ENCODE results near the gene TTLL3.

Gene TTLL3

DNA sequence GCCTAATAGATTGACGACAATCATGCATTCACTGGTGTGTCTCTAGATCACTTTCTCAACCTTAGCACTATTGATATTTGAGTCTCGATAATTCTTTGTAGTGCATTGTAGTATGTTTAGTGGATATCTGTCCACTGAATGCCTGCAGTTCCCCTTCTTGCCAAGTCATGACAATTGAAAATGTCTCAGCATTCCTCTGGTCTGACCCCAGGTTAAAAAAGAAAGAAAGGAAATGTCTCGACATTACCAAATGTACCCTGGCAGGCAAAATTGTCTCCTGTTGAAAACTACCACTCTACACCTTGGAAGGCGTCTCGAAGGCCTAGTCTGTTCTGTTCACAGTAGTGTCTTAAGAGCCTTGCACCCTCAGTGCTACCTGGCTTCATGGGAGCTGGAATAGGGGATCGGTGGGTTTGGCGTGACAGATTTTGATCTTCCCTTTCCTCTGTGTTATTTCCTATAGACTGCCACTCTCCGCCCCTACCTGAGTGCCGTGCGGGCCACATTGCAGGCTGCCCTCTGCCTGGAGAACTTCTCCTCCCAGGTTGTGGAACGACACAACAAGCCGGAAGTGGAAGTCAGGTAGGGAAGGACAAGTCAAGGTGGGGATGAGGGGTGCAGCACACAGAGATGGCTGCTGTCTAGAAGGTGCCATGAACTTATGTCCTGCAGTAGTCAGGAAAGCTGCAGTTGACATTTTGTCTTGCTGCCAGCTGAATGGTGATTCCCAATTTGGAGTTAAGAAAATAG is 12.7 kb upstream of the TTLL3 start:
- Histone ChIP-seq H3K4me3 (ENCODE audit: insufficient read length, low read depth) (no peak overlapping the region), H3K9ac (ENCODE audit: insufficient read length, low read depth) (no peak overlapping the region), H3K36me3 (ENCODE audit: insufficient read depth, insufficient read length, low read length) (peaks cover 69% of the 10 kb centered on the region), H3K9me3 (ENCODE audit: insufficient read depth, low read length) (no peaks in the 10 kb centered on the region), H3K27me3 (ENCODE audit: insufficient read depth, insufficient read length) (no peaks in the 10 kb centered on the region), H3K4me1 (ENCODE audit: insufficient read depth, insufficient read length) (no peaks in the 10 kb centered on the region)
- DNase-seq (ENCODE audit: low read depth, low spot score) = no peak
- TF ChIP-seq SUZ12 (IDR thresholded peaks at IDR 0.05; ENCODE audit: extremely low read depth, insufficient read depth, insufficient read length) = no peak
- no peak for TF ChIP-seq YY1 (IDR thresholded peaks at IDR 0.05; ENCODE audit: insufficient read depth, insufficient read length)
- TF ChIP-seq ZNF274 (IDR thresholded peaks at IDR 0.05; ENCODE audit: low read depth, low read length) = no peak

- Histone ChIP-seq H3K4me3 (ENCODE audit: insufficient read length, low read depth) (no peak overlapping the region), H3K36me3 (ENCODE audit: insufficient read depth, insufficient read length, low read length) (peaks cover 90% of the 10 kb centered on the region), H3K4me1 (ENCODE audit: insufficient read depth, insufficient read length) (no peaks in the 10 kb centered on the region), H3K9me3 (ENCODE audit: insufficient read depth, low read length) (no peaks in the 10 kb centered on the region), H3K27me3 (ENCODE audit: insufficient read depth, insufficient read length) (no peaks in the 10 kb centered on the region), H3K9ac (ENCODE audit: insufficient read length, low read depth) (no peak overlapping the region)
- TF ChIP-seq ZNF274 (IDR thresholded peaks at IDR 0.05; ENCODE audit: low read depth, low read length) = no peak
- no peak for DNase-seq (ENCODE audit: low read depth, low spot score)
Measured at GRCh38 chr3:9800529-9800928, 9.5 kb upstream of the TTLL3 start.

DNA sequence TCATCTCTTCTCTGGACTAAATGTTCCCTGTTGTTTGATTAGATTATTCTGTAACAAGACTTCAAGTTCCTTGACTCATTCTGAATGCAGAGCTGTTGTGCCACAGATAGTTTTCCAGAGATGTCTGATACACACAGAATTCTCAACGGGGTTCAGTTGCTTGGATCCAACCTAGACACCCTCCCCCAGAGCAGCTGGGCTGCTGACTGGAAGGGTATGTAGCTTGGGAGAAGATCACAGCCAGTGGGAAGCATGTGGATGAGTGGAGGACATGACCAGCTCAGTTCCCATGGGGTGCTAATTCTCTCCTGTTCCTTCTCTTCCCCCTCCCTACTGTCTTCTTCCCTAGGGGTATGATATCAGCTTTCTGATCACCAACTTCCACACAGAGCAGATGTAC is 6.6 kb upstream of the TTLL3 start:
- H3K36me3 ChIP-seq (ENCODE audit: insufficient read depth, insufficient read length, low read length) = peaks cover 83% of the 10 kb centered on the region
- DNase-seq (ENCODE audit: low read depth, low spot score) = no peak

GRCh38 chr3:9804996-9805395 is 5.1 kb upstream of the TTLL3 start:
- Histone ChIP-seq H3K27me3 (ENCODE audit: insufficient read depth, insufficient read length) (no peaks in the 10 kb centered on the region), H3K4me1 (ENCODE audit: insufficient read depth, insufficient read length) (peaks cover 6% of the 10 kb centered on the region), H3K4me3 (ENCODE audit: insufficient read length, low read depth) (no peak overlapping the region), H3K9me3 (ENCODE audit: insufficient read depth, low read length) (no peaks in the 10 kb centered on the region), H3K9ac (ENCODE audit: insufficient read length, low read depth) (no peak overlapping the region), H3K36me3 (ENCODE audit: insufficient read depth, insufficient read length, low read length) (peaks cover 68% of the 10 kb centered on the region)
- DNase-seq (ENCODE audit: low read depth, low spot score) = no peak
- TF ChIP-seq ZNF274 (IDR thresholded peaks at IDR 0.05; ENCODE audit: low read depth, low read length) = no peak
- TF ChIP-seq YY1 (IDR thresholded peaks at IDR 0.05; ENCODE audit: insufficient read depth, insufficient read length) = no peak
- TF ChIP-seq SUZ12 (IDR thresholded peaks at IDR 0.05; ENCODE audit: extremely low read depth, insufficient read depth, insufficient read length) = no peak

More for the DNA sequence above, 6.6 kb upstream of the TTLL3 start:
- TF ChIP-seq ZNF274 (IDR thresholded peaks at IDR 0.05; ENCODE audit: low read depth, low read length) (no peak), YY1 (IDR thresholded peaks at IDR 0.05; ENCODE audit: insufficient read depth, insufficient read length) (no peak), SUZ12 (IDR thresholded peaks at IDR 0.05; ENCODE audit: extremely low read depth, insufficient read depth, insufficient read length) (no peak)
- H3K9me3 ChIP-seq (ENCODE audit: insufficient read depth, low read length) = no peaks in the 10 kb centered on the region
- H3K4me3 ChIP-seq (ENCODE audit: insufficient read length, low read depth) = no peak overlapping the region
- H3K27me3 ChIP-seq (ENCODE audit: insufficient read depth, insufficient read length) = no peaks in the 10 kb centered on the region
- no peaks in the 10 kb centered on the region for H3K4me1 ChIP-seq (ENCODE audit: insufficient read depth, insufficient read length)
- H3K9ac ChIP-seq (ENCODE audit: insufficient read length, low read depth) = no peak overlapping the region

GRCh38 chr3:9806137-9806536 is 3.9 kb upstream of the TTLL3 start:
- TF ChIP-seq YY1 (IDR thresholded peaks at IDR 0.05; ENCODE audit: insufficient read depth, insufficient read length) (no peak), SUZ12 (IDR thresholded peaks at IDR 0.05; ENCODE audit: extremely low read depth, insufficient read depth, insufficient read length) (no peak)
- Histone ChIP-seq H3K9ac (ENCODE audit: insufficient read length, low read depth) (no peak overlapping the region), H3K4me1 (ENCODE audit: insufficient read depth, insufficient read length) (peaks cover 6% of the 10 kb centered on the region), H3K36me3 (ENCODE audit: insufficient read depth, insufficient read length, low read length) (peaks cover 57% of the 10 kb centered on the region), H3K4me3 (ENCODE audit: insufficient read length, low read depth) (no peak overlapping the region), H3K27me3 (ENCODE audit: insufficient read depth, insufficient read length) (peaks cover 8% of the 10 kb centered on the region), H3K9me3 (ENCODE audit: insufficient read depth, low read length) (no peaks in the 10 kb centered on the region)
- no peak for DNase-seq (ENCODE audit: low read depth, low spot score)

- H3K27me3 ChIP-seq (ENCODE audit: insufficient read depth, insufficient read length) = peaks cover 16% of the 10 kb centered on the region
- peaks cover 6% of the 10 kb centered on the region for H3K4me1 ChIP-seq (ENCODE audit: insufficient read depth, insufficient read length)
- no peaks in the 10 kb centered on the region for H3K9me3 ChIP-seq (ENCODE audit: insufficient read depth, low read length)
- no peak for TF ChIP-seq ZNF274 (IDR thresholded peaks at IDR 0.05; ENCODE audit: low read depth, low read length)
- TF ChIP-seq YY1 (IDR thresholded peaks at IDR 0.05; ENCODE audit: insufficient read depth, insufficient read length) = no peak
- TF ChIP-seq SUZ12 (IDR thresholded peaks at IDR 0.05; ENCODE audit: extremely low read depth, insufficient read depth, insufficient read length) = no peak
- H3K4me3 ChIP-seq (ENCODE audit: insufficient read length, low read depth) = no peak overlapping the region
- peaks cover 50% of the 10 kb centered on the region for H3K36me3 ChIP-seq (ENCODE audit: insufficient read depth, insufficient read length, low read length)
- DNase-seq (ENCODE audit: low read depth, low spot score) = no peak
- H3K9ac ChIP-seq (ENCODE audit: insufficient read length, low read depth) = no peak overlapping the region
Measured at GRCh38 chr3:9806688-9807589, 3.1 kb upstream of the TTLL3 start.

DNA sequence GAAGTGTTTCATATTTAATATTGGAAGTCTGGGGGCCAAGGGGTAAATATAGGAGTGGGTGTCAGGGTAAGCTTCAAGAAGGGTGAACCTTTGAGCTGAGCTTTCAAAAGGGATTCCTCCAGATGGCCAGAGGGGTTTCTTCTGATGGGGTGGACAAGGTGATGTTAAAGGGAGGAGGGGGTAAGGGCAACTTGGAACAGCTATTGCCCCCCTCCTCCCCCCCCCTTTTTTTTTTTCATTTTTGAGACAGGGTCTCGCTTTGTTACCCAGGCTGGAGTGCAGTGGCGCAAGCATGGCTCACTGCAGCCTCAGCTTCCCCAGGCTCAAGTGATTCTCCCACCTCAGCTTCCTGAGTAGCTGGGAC is 2.1 kb upstream of the TTLL3 start:
- peaks cover 48% of the 10 kb centered on the region for H3K36me3 ChIP-seq (ENCODE audit: insufficient read depth, insufficient read length, low read length)
- H3K9ac ChIP-seq (ENCODE audit: insufficient read length, low read depth) = no peak overlapping the region
- peaks cover 6% of the 10 kb centered on the region for H3K4me1 ChIP-seq (ENCODE audit: insufficient read depth, insufficient read length)
- no peak overlapping the region for H3K4me3 ChIP-seq (ENCODE audit: insufficient read length, low read depth)
- no peak for DNase-seq (ENCODE audit: low read depth, low spot score)
- no peaks in the 10 kb centered on the region for H3K9me3 ChIP-seq (ENCODE audit: insufficient read depth, low read length)
- no peak for TF ChIP-seq YY1 (IDR thresholded peaks at IDR 0.05; ENCODE audit: insufficient read depth, insufficient read length)
- TF ChIP-seq SUZ12 (IDR thresholded peaks at IDR 0.05; ENCODE audit: extremely low read depth, insufficient read depth, insufficient read length) = no peak
- TF ChIP-seq ZNF274 (IDR thresholded peaks at IDR 0.05; ENCODE audit: low read depth, low read length) = no peak
- peaks cover 17% of the 10 kb centered on the region for H3K27me3 ChIP-seq (ENCODE audit: insufficient read depth, insufficient read length)
